Type B pancreatic cell (in vitro differentiated cells): Measurements from ENCODE around the gene FTH1. TPM values are rescaled to one million over a fixed set of nuclear protein-coding genes. Genes with fewer than 3 reads are reported as not detected.
"Not testable (repeated sequence)": the region's sequence is repeated elsewhere in the genome, so short reads cannot be mapped to it uniquely, and the experiment has no call there.

Source experiments
- DNase-seq: peaks from one replicate; pipeline ENCODE4 v3.0.0; 2021; ENCODE audit warnings: mixed read lengths; ENCODE audit not compliant: unreplicated experiment; ENCODE audit errors: extremely low spot score
- H3K27ac Mint-ChIP-seq: 2 replicates; pipeline ENCODE4 v1.8.0; 2021; ENCODE audit warnings: mild to moderate bottlenecking, mixed read lengths
- H3K27me3 Mint-ChIP-seq: 2 replicates; pipeline ENCODE4 v1.8.0; 2021; ENCODE audit warnings: mixed read lengths
- H3K36me3 Mint-ChIP-seq: 2 replicates; pipeline ENCODE4 v1.8.0; 2021; ENCODE audit warnings: mixed read lengths
- H3K4me1 Mint-ChIP-seq: one replicate; pipeline ENCODE4 v1.8.0; 2021; ENCODE audit warnings: mixed read lengths; ENCODE audit not compliant: unreplicated experiment
- H3K4me3 Mint-ChIP-seq: 2 replicates; pipeline ENCODE4 v1.8.0; 2021; ENCODE audit warnings: mild to moderate bottlenecking, mixed read lengths
- H3K9me3 Mint-ChIP-seq: 2 replicates; pipeline ENCODE4 v1.8.0; 2021; ENCODE audit warnings: mixed read lengths
- CTCF ChIP-seq: fragments of 200-600 bp; sonication (generic); conservative IDR thresholded peaks from 2 replicates; pipeline ENCODE4 v1.5.0; 2021; ENCODE audit warnings: antibody characterized with exemption, mild to moderate bottlenecking
- total RNA-seq: library from RNA; stranded (reverse); gene quantifications from 2 replicates; pipeline ENCODE4 v1.2.1, GENCODE V29; 2021; ENCODE audit warnings: low replicate concordance

The FTH1 gene
- total RNA-seq, 1 donor from 2014 or later = 1,346 TPM

- Mint-ChIP-seq H3K36me3 (no peaks in the 10 kb centered on the region), H3K27me3 (peaks cover 24% of the 10 kb centered on the region), H3K4me1 (peaks cover 6% of the 10 kb centered on the region), H3K9me3 (no peaks in the 10 kb centered on the region), H3K27ac (no peak overlapping the region), H3K4me3 (no peak overlapping the region)
- DNase-seq = peak; percentile 34
- TF ChIP-seq CTCF = no peak
Observed at GRCh38 chr11:61954106-61954850, 13.2 kb downstream of the FTH1 start.

DNA sequence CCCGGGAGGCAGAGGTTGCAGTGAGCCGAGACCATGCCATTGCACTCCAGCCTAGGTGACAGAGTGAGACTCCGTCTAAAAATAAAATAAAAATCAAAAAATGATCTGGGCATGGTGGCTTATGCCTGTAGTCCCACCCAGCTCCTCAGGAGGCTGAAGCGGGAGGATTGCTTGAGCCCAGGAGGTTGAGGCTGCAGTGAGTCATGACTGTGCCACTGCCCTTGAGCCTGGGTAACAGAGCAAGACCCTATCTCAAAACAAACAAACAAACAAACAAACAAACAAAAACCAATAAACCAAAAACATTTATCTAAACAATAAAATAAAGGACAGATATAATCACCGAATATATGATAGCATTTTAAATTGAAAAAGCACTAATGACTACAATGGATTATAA lies 13.8 kb downstream of the FTH1 start:
- H3K9me3 Mint-ChIP-seq, H3K4me3 Mint-ChIP-seq, H3K27ac Mint-ChIP-seq, H3K36me3 Mint-ChIP-seq: not testable (repeated sequence)
- H3K27me3 Mint-ChIP-seq = peaks cover 24% of the 10 kb centered on the region
- H3K4me1 Mint-ChIP-seq = peaks cover 10% of the 10 kb centered on the region
- peak; percentile 25 for DNase-seq

GRCh38 chr11:61952882-61953281 lies 14.6 kb downstream of the FTH1 start:
- no peak for DNase-seq
- Mint-ChIP-seq H3K9me3 (no peaks in the 10 kb centered on the region), H3K4me3 (no peak overlapping the region), H3K36me3 (no peaks in the 10 kb centered on the region), H3K4me1 (peaks cover 10% of the 10 kb centered on the region), H3K27me3 (peaks cover 24% of the 10 kb centered on the region), H3K27ac (no peak overlapping the region)
- TF ChIP-seq CTCF = no peak

DNA sequence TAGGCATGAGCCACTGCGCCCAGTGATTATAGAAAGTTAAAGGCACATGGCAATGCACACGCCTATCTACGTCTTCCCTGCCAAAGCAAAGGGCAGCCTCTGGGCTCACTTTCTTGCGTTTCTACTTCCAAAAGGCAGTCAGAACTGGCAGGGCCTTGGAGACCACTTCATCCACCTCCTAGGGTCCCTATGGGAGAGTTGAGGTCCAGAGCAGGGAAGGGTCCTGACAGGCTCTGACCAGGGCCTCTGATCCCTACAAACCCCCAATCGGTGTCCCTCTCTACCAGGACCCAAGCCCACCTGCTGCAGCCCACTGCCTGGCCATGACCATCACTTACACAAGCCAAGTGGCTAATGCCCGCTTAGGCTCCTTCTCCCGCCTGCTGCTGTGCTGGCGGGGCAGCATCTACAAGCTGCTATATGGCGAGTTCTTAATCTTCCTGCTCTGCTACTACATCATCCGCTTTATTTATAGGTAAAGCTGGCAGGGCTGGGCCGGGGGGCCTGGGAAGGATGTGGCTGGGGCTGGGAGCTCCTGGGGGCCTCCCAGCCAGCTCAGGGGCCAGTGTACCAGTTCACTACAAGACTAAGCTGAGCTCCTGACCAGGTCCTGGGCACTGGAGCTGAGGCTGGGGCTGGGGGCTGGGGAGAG lies 15.8 kb downstream of the FTH1 start:
- TF ChIP-seq CTCF = no peak
- peaks cover 24% of the 10 kb centered on the region for H3K27me3 Mint-ChIP-seq
- no peaks in the 10 kb centered on the region for H3K9me3 Mint-ChIP-seq
- DNase-seq = peak; percentile 59
- no peaks in the 10 kb centered on the region for H3K36me3 Mint-ChIP-seq
- H3K4me3 Mint-ChIP-seq = no peak overlapping the region
- H3K27ac Mint-ChIP-seq = no peak overlapping the region
- H3K4me1 Mint-ChIP-seq = peaks cover 22% of the 10 kb centered on the region

GRCh38 chr11:61950035-61950547 lies 17.3 kb downstream of the FTH1 start, which contains the start of gene BEST1:
BEST1 (plus strand) TSS chr11:61950351; CDS start chr11:61951807, 1,456 bp downstream.
- TF ChIP-seq CTCF = no peak
- peak within 1 kb of the TSS; percentile 61 for H3K27ac Mint-ChIP-seq

More at GRCh38 chr11:61950035-61950547, 17.3 kb downstream of the FTH1 start, which contains the start of gene BEST1:
- DNase-seq = no peak
- Mint-ChIP-seq H3K4me1 (peaks cover 22% of the 10 kb centered on the region), H3K9me3 (no peaks in the 10 kb centered on the region), H3K27me3 (peaks cover 14% of the 10 kb centered on the region), H3K36me3 (no peaks in the 10 kb centered on the region), H3K4me3 (peak within 1 kb of the TSS; percentile 8)
